Measurements from ENCODE around the gene PIK3R5.
"Not testable (repeated sequence)": the region's sequence is repeated elsewhere in the genome, so short reads cannot be mapped to it uniquely, and the experiment has no call there.

PIK3R5 gene

DNA sequence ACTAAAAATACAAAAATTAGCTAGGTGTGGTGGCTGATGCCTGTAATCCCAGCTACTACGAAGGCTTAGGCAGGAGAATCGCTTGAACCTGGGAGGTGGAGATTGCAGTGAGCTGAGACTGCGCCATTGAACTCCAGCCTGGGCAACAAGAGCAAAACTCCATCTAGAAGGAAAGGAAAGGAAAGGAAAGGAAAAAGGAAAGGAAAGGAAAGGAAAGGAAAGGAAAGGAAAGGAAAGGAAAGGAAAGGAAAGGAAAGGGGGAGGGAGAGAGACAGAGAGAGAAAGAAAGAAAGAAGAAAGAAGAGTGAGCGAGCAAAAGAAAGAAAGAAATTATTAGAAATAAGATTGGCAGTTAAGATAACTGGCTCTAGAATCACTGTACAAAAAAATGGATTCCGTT, 18.7 kb upstream of the PIK3R5 start:
- DNase-seq: not testable (repeated sequence)

GRCh38 chr17:8981443-8981842, 15.9 kb upstream of the PIK3R5 start:
- DNase-seq: no peak

- DNase-seq: no peak
Measured at GRCh38 chr17:8979715-8980114, 14.2 kb upstream of the PIK3R5 start.

- no peak for DNase-seq
Measured at GRCh38 chr17:8976638-8977037, 11.1 kb upstream of the PIK3R5 start.

DNA sequence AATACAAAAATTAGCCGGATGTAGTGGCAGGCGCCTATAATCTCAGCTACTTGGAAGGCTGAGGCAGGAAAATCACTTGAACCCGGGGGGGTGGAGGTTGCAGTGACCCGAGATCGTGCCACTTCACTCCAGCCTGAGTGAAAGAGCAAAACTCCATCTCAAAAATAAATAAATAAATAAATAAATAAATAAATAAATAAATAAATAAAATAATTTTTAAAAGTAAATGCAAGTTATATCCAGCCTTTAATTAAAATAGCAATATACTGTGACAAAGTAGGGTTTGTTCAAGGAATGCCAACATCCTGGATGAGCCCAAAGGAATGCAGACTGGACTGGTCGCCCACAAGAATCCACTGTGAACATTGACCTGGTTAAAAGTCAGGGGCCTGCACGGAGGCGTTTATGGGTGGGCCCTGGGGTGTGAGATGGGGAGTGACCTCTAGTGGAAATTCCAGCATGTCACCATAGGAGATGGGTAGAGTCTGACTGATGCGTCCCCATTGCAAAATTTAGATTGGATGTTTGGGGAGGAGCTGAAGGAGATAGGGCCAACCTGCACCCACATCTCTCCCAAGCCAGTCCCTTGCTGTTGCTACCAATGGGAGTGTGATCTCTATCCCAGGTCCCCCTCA, 9.7 kb upstream of the PIK3R5 start:
- no peak for DNase-seq

DNA sequence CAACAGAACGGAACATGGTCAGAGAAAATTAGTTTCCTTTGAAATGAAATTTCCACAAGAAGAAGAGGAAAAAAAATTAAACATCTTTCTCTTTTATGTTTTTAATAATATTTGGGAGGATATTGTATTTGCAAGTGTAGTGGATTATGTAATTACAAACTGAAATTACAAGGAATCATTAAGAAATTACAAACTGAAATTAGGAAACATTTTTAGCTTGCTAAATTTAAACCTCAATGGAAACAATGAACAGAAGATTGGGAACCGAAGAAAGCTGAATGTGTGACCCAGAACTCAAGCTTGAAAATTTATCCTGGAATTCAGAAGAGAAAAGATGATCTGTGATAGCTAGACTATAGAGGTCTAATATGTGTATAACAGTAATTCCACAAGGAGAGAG, 4.4 kb upstream of the PIK3R5 start:
- DNase-seq: no peak

DNA sequence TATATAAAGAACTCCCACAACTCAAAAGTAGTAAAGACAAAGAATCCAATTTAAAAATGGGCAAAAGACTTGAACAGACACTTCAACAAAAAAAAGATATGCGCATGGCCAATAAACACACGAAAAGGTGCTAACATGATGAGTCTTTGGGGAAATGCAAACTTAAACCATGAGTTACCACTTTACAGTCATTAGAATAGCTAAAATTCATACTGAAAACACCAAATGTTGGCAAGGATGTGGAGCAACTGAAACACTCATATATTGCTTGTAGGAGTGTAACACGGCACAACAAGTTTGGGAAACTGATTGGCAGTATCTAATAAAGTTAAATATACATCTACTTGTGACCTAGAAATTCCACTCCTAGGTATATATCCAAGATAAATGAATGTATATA, 3.0 kb upstream of the PIK3R5 start:
- DNase-seq: no peak

DNA sequence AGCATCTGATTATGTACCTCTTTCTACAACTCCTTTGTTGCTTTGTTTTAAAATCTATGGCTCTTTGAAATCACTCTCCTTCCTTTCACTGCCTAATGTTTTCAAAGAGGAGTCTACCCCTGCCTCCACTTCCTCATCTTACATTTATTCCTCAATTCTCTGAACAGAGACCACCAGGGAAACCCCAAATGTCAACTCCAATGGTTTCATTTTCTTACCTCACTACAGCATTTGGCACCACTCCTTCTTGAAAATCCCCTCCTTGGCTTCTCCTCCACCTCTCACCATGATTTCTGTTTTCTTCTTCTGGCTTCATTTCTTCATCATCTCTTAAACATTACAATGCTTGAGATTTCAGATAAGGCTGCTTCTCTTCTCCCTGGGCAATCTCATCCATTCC, 2.4 kb upstream of the PIK3R5 start:
- no peak for DNase-seq

- DNase-seq: no peak
Measured at GRCh38 chr17:8966926-8967325, 1.4 kb upstream of the PIK3R5 start.

- DNase-seq: peak; percentile 31 to 36
Measured at GRCh38 chr17:8964801-8965393, 610 bp downstream of the PIK3R5 start.

GRCh38 chr17:8963647-8964258, 1.8 kb downstream of the PIK3R5 start:
- no peak for DNase-seq

DNA sequence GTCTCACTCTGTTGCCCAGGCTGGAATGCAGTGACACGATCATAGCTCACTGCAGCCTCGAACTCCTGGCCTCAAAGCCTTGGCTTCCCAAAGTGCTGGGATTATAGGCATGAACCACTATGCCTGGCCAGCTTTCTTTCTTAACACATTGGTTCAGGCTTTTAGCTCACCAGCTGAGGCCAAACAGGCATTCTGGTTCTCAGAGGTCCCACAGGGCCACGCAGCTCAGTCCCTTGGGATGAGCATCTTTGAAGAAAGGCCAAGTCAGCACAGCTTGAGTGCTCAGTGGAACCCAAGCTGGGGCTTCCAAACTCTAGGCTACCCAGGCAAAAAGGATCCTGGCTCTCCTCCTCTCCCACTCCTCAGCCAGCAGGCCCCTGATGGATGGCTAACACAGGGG, 2.5 kb downstream of the PIK3R5 start:
- DNase-seq: no peak

GRCh38 chr17:8961829-8962228, 3.7 kb downstream of the PIK3R5 start:
- DNase-seq: no peak

DNA sequence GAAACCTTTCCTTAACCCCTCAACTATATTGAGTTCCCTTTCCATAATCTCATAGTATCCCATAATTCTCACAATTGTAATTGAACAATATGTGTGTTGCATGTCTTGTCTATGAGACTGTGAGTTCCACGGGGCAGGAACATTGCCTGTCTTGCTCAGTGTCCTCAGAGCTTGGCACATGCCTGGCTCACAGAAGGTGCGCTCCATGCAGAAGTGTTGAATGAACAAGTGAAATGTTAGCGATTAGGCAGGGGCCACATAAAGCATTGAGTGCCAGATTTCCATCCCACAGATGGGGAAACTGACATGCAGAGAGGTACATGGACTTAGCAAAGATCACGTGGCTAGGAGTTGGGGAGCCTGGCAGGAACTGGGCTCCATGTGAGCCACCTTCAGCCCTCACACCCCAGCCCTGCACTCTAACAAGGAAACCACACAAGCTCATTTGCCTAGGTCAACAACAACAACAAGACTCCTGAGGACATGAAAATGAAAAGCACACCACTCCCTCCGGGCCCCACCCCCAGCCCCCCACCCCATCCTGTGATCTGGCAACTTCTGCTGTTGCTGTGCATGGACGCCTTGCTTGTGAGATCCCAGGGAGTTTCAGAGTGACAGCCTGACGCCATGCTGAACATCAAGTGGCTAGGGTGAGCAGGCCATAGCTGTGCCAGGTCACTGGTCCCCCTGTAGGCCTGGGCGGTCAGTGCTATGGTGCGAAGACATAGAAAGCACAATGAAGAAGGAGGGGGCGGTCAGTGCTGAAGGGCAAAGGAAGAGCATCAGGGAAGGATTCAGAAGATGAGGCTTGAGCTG, 5.0 kb downstream of the PIK3R5 start:
- no peak for DNase-seq

DNA sequence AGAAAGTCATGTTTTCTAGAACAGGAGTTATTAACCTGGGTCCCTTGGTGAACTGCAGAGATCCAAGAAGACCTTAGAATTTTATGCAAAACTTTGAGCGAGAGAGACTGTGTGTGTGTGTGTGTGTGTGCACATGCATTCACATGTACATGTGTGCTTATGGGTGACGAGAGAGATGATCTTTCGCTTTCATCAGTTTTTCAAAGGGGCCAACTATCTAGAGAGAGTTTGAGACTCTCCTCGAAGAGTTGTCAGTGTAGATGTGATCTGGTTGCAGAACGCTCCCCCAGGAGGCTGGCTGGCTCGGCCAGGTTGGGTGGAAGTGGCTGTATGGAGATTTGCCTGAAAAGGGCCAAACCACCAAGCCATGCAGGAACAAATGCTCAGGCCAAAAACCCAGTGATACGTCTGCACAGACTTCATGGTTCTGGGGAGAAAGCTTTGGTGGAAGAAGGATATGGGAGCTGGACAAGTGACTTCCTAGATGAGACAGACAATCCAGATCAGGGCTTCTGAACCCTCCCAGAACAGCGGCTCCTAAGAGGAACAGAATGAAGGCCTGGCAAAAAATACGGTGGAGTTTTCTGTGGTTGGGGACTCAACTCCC, 6.1 kb downstream of the PIK3R5 start:
- no peak for DNase-seq

- no peak for DNase-seq
Measured at GRCh38 chr17:8957721-8958120, 7.8 kb downstream of the PIK3R5 start.

DNA sequence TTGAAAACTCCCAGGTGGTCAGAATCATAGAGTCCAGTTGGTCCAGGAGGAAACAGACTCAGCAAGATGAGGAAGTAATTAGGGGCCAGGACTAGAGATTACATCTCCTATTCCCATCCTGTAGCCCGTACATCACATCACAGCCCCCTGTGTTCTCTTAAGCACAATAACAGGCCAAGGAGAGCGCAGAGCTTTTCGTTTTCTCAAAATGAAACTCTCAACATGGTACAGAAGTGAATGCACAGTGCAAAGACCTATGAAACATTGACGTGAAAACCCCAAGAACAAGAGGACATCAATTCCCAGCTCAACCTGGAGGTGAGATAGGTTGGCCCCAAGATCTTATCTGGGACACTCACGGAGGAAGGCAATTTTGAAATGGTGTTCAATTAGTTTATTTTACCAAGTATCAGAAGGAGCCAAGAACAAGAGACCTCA, 9.0 kb downstream of the PIK3R5 start:
- no peak for DNase-seq

DNA sequence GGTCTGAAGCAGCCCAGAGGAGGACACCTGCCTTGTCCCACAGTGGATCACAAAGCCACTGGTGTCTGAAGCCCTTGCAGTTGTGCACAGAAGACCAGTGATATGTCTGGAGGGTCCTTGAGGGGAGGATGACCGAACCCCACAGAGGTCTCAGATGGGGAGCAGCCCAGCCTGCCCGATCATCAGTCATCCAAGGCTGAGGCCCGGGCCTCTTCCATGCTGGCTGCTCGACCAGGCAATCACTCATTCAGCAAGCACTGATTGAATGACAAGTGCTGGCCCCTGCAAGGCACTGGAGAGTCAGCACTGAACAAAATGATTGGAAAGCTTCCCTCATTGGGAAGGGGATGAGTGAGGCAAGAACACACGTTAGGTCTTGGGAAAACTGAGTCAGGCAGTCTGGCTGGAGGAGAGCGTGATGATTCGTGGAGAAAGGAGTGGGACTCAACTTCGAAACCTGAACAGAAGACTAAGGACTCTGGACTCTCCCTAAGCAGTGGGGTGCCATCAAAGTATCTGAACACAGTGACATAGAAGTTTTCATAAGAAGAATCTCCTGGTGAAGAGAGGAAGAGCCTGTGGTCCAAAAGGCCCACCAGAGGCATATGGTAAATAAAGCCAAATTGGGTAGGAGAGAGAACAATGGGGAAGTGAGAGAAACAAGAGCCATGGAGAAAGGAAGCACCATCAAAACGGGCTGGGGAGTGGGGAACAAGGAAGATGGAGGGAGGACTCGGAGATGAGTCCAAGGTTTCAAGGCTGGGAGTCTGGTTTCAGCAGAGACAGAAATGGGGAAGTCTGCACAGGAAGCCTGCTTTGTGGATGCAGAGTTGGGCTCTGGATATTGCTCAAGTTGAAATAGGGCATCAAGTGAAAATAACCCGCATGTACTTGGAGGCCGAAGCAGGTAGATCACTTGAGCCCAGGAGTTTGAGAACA, 10.2 kb downstream of the PIK3R5 start:
- DNase-seq: no peak

DNA sequence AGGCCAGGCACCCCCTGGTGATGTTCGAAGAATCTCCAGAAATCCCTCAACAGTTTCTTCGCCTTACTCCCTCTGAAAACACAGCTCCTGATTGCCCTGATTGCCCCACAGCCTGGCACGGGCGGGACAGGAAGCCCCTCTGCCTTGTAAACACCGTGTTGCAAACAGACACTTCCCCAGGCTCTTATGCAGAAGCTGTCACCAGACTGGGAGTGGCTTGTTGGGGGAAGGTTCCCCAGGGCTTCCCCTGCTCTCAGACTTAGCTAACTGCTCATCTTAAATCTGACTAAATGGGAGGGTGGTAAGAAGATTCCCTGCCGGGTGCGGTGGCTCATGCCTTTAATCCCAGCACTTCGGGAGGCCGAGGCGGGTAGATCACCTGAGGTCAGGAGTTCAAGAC, 11.2 kb downstream of the PIK3R5 start:
- DNase-seq: peak; percentile 69 to 70

DNA sequence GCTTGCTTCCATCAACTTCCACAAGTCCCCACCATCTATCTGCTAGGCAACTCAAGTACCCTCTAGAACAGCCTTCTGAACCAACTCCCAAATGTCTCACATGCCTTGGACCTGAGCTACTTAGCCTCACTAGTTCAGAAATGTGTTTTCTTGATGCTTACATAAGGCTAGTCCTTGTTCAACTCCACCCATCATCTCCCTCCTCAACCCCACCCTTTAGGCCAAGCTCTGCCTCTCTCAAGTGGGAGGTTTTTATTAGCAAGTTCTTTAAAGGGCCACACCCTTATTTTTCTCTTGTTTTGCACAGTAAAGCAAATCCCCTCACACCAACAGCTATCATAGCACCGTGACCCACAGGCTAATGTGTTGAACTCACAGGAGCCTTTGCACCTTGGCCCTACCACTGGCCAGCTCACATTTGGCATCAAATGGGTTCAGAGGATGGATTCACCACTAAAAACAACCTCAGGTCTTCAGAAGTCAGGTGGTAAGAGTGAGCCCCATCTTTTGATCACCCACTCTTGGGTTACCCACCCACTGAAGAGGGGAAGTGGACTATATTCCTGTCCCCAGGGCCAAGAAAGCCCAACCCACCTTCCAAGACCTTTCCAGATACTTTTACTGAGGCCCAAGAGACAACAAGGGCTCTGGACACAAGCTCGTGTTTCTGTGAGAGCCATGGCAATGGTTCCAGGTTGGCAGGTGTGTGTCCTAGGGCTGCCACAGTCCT, 12.2 kb downstream of the PIK3R5 start:
- DNase-seq: no peak

GRCh38 chr17:8952191-8952590, 13.3 kb downstream of the PIK3R5 start:
- no peak for DNase-seq
